GM10248 (cell line): Measurements from ENCODE around the gene HS1BP3.

ENCODE experiments used
- CTCF ChIA-PET: fragments of 300-600 bp; sonication (Branson Sonifier 250); formaldehyde crosslinking; extraction: SDS; loops from one replicate; lab custom pipeline; 2021; ENCODE audit warnings: antibody characterized with exemption; lab: Yijun Ruan, JAX
- POLR2A ChIA-PET: fragments of 350-650 bp; sonication (Branson Sonifier 250); formaldehyde crosslinking; extraction: SDS; loops from one replicate; lab custom pipeline; 2020; ENCODE audit warnings: antibody characterized with exemption; lab: Yijun Ruan, JAX
- DNase-seq: peaks from one replicate; pipeline ENCODE4 v3.0.0; 2012; ENCODE audit errors: extremely low spot score
- TF ChIP-seq, protein P1 (sequence below): IDR thresholded peaks from 2 replicates; pipeline ENCODE4 v1.5.1; 2012; ENCODE audit warnings: mild to moderate bottlenecking, low read depth; ENCODE audit errors: extremely low read depth, missing control alignments, control extremely low read depth

The HS1BP3 gene

DNA sequence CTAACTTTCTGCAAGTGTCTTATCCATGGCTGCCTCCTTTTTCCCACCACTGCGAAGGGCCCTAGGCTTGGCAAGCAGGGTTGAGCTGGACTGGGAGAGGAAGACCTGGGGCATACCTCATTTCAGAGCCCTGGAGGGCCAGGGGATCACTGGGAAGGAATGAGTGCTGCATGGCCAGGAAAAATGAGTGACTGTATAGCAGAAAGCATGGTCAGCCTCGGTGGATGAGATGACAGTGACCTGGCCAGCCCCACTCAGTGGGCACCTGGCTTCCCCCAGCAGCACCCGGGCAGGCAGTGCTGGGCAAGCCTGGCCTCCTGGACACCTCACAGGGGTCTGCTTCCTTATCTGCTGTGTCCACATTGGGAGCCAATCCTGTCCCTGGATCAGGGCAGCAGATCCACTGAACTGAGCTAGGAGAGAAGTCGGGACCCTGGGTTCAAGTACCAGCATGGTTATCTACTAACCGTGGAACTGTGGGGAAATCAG is 76.4 kb downstream of the HS1BP3 start:
- DNase-seq = no peak
- POLR2A ChIA-PET = interaction anchor here (4.1 kb wide), 1 partner anchor 127 kb away, joined by 30 read pairs; the partner anchor contains the start of gene RHOB
- TF ChIP-seq, protein P1, sequence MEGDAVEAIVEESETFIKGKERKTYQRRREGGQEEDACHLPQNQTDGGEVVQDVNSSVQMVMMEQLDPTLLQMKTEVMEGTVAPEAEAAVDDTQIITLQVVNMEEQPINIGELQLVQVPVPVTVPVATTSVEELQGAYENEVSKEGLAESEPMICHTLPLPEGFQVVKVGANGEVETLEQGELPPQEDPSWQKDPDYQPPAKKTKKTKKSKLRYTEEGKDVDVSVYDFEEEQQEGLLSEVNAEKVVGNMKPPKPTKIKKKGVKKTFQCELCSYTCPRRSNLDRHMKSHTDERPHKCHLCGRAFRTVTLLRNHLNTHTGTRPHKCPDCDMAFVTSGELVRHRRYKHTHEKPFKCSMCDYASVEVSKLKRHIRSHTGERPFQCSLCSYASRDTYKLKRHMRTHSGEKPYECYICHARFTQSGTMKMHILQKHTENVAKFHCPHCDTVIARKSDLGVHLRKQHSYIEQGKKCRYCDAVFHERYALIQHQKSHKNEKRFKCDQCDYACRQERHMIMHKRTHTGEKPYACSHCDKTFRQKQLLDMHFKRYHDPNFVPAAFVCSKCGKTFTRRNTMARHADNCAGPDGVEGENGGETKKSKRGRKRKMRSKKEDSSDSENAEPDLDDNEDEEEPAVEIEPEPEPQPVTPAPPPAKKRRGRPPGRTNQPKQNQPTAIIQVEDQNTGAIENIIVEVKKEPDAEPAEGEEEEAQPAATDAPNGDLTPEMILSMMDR = no peak
- CTCF ChIA-PET = interaction anchor here (0.9 to 5.2 kb wide), 6 partner anchors 10 to 77 kb away, joined by 3 to 14 read pairs (median 4); partner anchors contain the start of gene HS1BP3

GRCh38 chr2:20573620-20574422 is 77.1 kb downstream of the HS1BP3 start:
- ChIA-PET CTCF (interaction anchor here (1.5 to 5.2 kb wide), 4 partner anchors 9 to 44 kb away, joined by 4 to 14 read pairs (median 8); no protein-coding TSS in a partner anchor), POLR2A (interaction anchor here (4.1 kb wide), 1 partner anchor 127 kb away, joined by 30 read pairs; the partner anchor contains the start of gene RHOB)
- no peak for DNase-seq
- TF ChIP-seq, protein P1 = no peak

DNA sequence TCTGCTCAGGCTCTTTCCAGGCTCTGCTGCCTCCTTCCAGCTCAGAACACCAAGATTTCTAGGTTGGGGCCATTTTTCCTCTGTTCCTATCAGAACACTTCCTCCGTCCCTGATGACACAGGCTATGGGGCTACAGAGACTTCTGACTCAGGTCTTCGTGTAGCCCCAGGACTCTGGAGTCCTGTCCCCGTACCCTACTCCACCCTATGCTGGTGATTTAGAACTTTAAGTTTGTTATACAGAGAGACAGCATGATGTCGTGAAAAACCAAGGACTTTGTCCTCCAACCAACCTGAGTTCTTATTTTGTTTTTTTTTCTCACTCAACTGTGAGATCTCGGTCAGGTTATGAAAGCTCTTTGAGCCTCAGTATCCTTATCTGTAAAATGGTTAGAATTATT is 78.7 kb downstream of the HS1BP3 start:
- CTCF ChIA-PET = interaction anchor here (1.0 to 1.5 kb wide), 3 partner anchors 10 to 48 kb away, joined by 3 to 6 read pairs (median 3); no protein-coding TSS in a partner anchor

GRCh38 chr2:20571644-20572215 is 79.2 kb downstream of the HS1BP3 start:
- no peak for DNase-seq
- CTCF ChIA-PET = interaction anchor here (1.1 to 1.5 kb wide), 2 partner anchors 9 to 48 kb away, joined by 3 to 6 read pairs; no protein-coding TSS in a partner anchor

More for the DNA sequence above, 78.7 kb downstream of the HS1BP3 start:
- POLR2A ChIA-PET = interaction anchor here (1.5 kb wide), 1 partner anchor 125 kb away, joined by 9 read pairs; the partner anchor contains the start of gene RHOB
- TF ChIP-seq, protein P1 = no peak
- no peak for DNase-seq

GRCh38 chr2:20571231-20571630 is 79.7 kb downstream of the HS1BP3 start:
- POLR2A ChIA-PET = interaction anchor here (0.5 to 1.5 kb wide), 2 partner anchors 114 to 124 kb away, joined by 3 to 9 read pairs; partner anchors contain the start of gene RHOB
- TF ChIP-seq, protein P1 = no peak
- DNase-seq = no peak

More at GRCh38 chr2:20571644-20572215, 79.2 kb downstream of the HS1BP3 start:
- POLR2A ChIA-PET = interaction anchor here (1.5 kb wide), 1 partner anchor 125 kb away, joined by 9 read pairs; the partner anchor contains the start of gene RHOB
- TF ChIP-seq, protein P1 = no peak

GRCh38 chr2:20570249-20570648 is 80.6 kb downstream of the HS1BP3 start:
- TF ChIP-seq, protein P1 = no peak
- DNase-seq = no peak
- POLR2A ChIA-PET = no interaction called here
- CTCF ChIA-PET = no interaction called here

More at GRCh38 chr2:20571231-20571630, 79.7 kb downstream of the HS1BP3 start:
- CTCF ChIA-PET = interaction anchor here (1.1 to 1.5 kb wide), 2 partner anchors 9 to 48 kb away, joined by 3 to 6 read pairs; no protein-coding TSS in a partner anchor
